Osteoblast (primary cell): ENCODE data around the gene ZNF366. TPM values are rescaled to one million over a fixed set of nuclear protein-coding genes. Genes with fewer than 3 reads are reported as not detected.

Experiments used
- DNase-seq: peaks from one replicate; pipeline ENCODE4 v3.0.0; 2011; ENCODE audit warnings: low spot score, mixed read lengths; ENCODE audit not compliant: insufficient read length; ENCODE audit errors: missing footprints
- H2AFZ ChIP-seq: 2 replicates; pipeline ENCODE4 v1.6.0; 2011; ENCODE audit warnings: mild to moderate bottlenecking, low read length
- H3K27ac ChIP-seq: 2 replicates; pipeline ENCODE4 v1.5.1; 2011; ENCODE audit warnings: mild to moderate bottlenecking, low read depth, low read length, moderate library complexity
- H3K27me3 ChIP-seq: 2 replicates; pipeline ENCODE4 v1.6.0; 2012; ENCODE audit warnings: mild to moderate bottlenecking, control low read depth, inconsistent platforms, low read length, moderate library complexity; ENCODE audit not compliant: insufficient read depth
- H3K36me3 ChIP-seq: 2 replicates; pipeline ENCODE4 v1.5.1; 2011; ENCODE audit warnings: mild to moderate bottlenecking, low read length, control low read depth, moderate library complexity; ENCODE audit not compliant: insufficient read depth
- H3K4me1 ChIP-seq: 2 replicates; pipeline ENCODE4 v1.5.1; 2011; ENCODE audit warnings: mild to moderate bottlenecking, low read length, control low read depth, moderate library complexity; ENCODE audit not compliant: insufficient read depth
- H3K4me2 ChIP-seq: 2 replicates; pipeline ENCODE4 v1.6.0; 2011; ENCODE audit warnings: mild to moderate bottlenecking, low read length; ENCODE audit not compliant: insufficient read depth
- H3K4me3 ChIP-seq: fragments of 200-600 bp; sonication (generic); 3 replicates; pipeline ENCODE4 v1.5.1; 2012; ENCODE audit warnings: mild to moderate bottlenecking, low read length, inconsistent platforms; ENCODE audit not compliant: insufficient read depth
- H3K79me2 ChIP-seq: 2 replicates; pipeline ENCODE4 v1.6.0; 2012; ENCODE audit warnings: mild to moderate bottlenecking, low read length, control low read depth, inconsistent platforms; ENCODE audit not compliant: insufficient read depth
- H3K9me3 ChIP-seq: 2 replicates; pipeline ENCODE4 v1.5.1; 2011; ENCODE audit warnings: low read depth, low read length, control low read depth
- H4K20me1 ChIP-seq: 2 replicates; pipeline ENCODE4 v1.6.0; 2012; ENCODE audit warnings: mild to moderate bottlenecking, low read length, control low read depth; ENCODE audit not compliant: insufficient read depth
- total RNA-seq: library from RNA; depleted of rRNA; stranded (reverse); fragments of >200 nt; gene quantifications from 2 replicates; pipeline ENCODE4 v1.2.3, GENCODE V29; 2012
- TF ChIP-seq, protein P1 (sequence below): IDR thresholded peaks from 2 replicates; pipeline ENCODE4 v1.5.1; 2011; ENCODE audit warnings: mild to moderate bottlenecking, low read depth, low read length, moderate library complexity; ENCODE audit errors: extremely low read depth

ZNF366 gene
- total RNA-seq, 1 donor: not detected

DNA sequence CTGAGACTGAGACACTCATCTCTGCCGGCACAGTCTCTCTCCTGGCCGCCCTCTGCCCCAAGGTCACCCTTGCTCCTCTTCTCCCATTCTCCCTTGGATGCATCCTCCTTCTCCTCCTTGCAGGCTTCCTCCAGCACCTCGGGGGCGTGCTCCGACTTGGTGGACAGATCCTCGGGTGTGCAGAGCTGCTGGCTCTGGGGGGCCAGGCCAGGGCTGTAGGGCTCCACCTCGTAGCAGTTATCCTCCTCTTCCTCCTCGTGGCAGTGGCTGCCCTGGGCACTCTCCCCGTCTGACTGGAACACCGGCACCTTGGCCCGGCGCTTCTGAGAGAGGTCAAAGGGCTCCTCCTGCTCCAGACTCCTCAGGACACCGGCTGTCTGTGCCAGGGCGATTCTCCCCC is 63.3 kb downstream of the ZNF366 start:
- H2AFZ ChIP-seq: no peak overlapping the region
- DNase-seq: no peak
- H4K20me1 ChIP-seq: no peaks in the 10 kb centered on the region
- H3K79me2 ChIP-seq: no peaks in the 10 kb centered on the region
- H3K27ac ChIP-seq: no peak overlapping the region
- no peak overlapping the region for H3K4me2 ChIP-seq
- no peaks in the 10 kb centered on the region for H3K9me3 ChIP-seq
- TF ChIP-seq, protein P1, sequence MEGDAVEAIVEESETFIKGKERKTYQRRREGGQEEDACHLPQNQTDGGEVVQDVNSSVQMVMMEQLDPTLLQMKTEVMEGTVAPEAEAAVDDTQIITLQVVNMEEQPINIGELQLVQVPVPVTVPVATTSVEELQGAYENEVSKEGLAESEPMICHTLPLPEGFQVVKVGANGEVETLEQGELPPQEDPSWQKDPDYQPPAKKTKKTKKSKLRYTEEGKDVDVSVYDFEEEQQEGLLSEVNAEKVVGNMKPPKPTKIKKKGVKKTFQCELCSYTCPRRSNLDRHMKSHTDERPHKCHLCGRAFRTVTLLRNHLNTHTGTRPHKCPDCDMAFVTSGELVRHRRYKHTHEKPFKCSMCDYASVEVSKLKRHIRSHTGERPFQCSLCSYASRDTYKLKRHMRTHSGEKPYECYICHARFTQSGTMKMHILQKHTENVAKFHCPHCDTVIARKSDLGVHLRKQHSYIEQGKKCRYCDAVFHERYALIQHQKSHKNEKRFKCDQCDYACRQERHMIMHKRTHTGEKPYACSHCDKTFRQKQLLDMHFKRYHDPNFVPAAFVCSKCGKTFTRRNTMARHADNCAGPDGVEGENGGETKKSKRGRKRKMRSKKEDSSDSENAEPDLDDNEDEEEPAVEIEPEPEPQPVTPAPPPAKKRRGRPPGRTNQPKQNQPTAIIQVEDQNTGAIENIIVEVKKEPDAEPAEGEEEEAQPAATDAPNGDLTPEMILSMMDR: no peak
- peaks cover 22% of the 10 kb centered on the region for H3K4me1 ChIP-seq
- H3K4me3 ChIP-seq: no peak overlapping the region
- no peaks in the 10 kb centered on the region for H3K27me3 ChIP-seq
- no peaks in the 10 kb centered on the region for H3K36me3 ChIP-seq

DNA sequence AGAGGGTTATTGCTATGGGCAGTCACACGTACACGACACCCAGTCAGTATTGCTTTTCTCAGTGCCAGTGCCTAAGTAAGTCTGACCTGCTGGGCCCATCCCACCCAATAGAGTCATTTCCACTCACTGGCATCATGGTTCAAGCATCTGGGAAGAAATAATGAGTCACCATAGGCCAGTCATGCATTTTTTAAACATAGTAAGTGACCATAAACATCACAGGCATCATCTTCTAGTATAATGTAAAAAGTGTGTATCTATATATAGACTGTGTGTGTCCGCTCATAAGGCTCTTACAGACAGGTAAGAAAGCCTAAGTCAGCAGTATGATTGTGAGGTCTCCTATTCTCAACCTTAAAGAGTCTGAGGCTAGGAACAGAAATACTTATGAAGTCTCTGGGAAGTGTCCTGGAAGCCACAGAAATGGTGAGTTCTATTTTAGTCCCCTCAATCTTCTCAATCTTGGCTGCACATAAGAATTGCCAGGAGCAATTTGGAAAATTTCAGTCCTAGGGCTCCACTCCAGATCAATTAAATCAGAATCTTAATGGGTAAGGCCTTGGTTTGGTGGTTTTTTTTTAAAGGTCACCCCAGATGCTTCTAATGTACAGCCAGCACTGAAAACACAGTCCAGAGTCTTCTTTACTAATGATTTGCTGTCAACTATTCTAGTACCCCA is 65.2 kb downstream of the ZNF366 start:
- Histone ChIP-seq H2AFZ (peak overlapping the region; percentile 43), H3K27me3 (no peaks in the 10 kb centered on the region), H3K79me2 (no peaks in the 10 kb centered on the region), H3K27ac (peak overlapping the region; percentile 89), H3K4me3 (no peak overlapping the region), H3K36me3 (no peaks in the 10 kb centered on the region), H3K9me3 (no peaks in the 10 kb centered on the region), H3K4me2 (peak overlapping the region; percentile 47), H3K4me1 (peaks cover 17% of the 10 kb centered on the region), H4K20me1 (no peaks in the 10 kb centered on the region)
- TF ChIP-seq, protein P1: no peak
- peak; percentile 93 for DNase-seq

GRCh38 chr5:72441094-72441723 is 66.0 kb downstream of the ZNF366 start:
- H2AFZ ChIP-seq: no peak overlapping the region
- peak overlapping the region; percentile 89 for H3K27ac ChIP-seq
- peaks cover 21% of the 10 kb centered on the region for H3K4me1 ChIP-seq
- no peaks in the 10 kb centered on the region for H3K9me3 ChIP-seq
- no peaks in the 10 kb centered on the region for H3K36me3 ChIP-seq
- H3K27me3 ChIP-seq: no peaks in the 10 kb centered on the region
- H4K20me1 ChIP-seq: no peaks in the 10 kb centered on the region
- H3K4me2 ChIP-seq: peak overlapping the region; percentile 14
- no peak for DNase-seq
- no peaks in the 10 kb centered on the region for H3K79me2 ChIP-seq
- TF ChIP-seq, protein P1: no peak
- H3K4me3 ChIP-seq: no peak overlapping the region

GRCh38 chr5:72440207-72440638 is 67.0 kb downstream of the ZNF366 start:
- Histone ChIP-seq H3K4me3 (no peak overlapping the region), H3K27me3 (no peaks in the 10 kb centered on the region), H3K4me2 (no peak overlapping the region), H2AFZ (no peak overlapping the region), H3K36me3 (no peaks in the 10 kb centered on the region), H3K4me1 (peaks cover 21% of the 10 kb centered on the region), H3K27ac (peak overlapping the region; percentile 89), H3K79me2 (no peaks in the 10 kb centered on the region), H3K9me3 (no peaks in the 10 kb centered on the region), H4K20me1 (no peaks in the 10 kb centered on the region)
- no peak for DNase-seq
- TF ChIP-seq, protein P1: no peak
